Upper lobe of right lung (tissue), 1 donor: ENCODE data around the gene RAB7B. TPM values are rescaled to one million over a fixed set of nuclear protein-coding genes. Genes with fewer than 3 reads are reported as not detected.

ENCODE experiments used
- ATAC-seq: fragments of 200-7000 bp; cut with Tn5 transposase; one replicate; pipeline ENCODE4 v1.9.1; 2020; ENCODE audit warnings: mild to moderate bottlenecking, moderate library complexity
- DNase-seq: peaks from one replicate; pipeline ENCODE4 v3.0.0-alpha.2; 2020
- H3K27ac ChIP-seq: fragments of 200-600 bp; one replicate; pipeline ENCODE4 v1.8.0; 2022
- H3K27me3 ChIP-seq: fragments of 200-600 bp; one replicate; pipeline ENCODE4 v1.8.0; 2022; ENCODE audit warnings: mild to moderate bottlenecking
- H3K36me3 ChIP-seq: fragments of 200-600 bp; one replicate; pipeline ENCODE4 v1.8.0; 2022
- H3K4me1 ChIP-seq: fragments of 200-600 bp; one replicate; pipeline ENCODE4 v1.8.0; 2022
- H3K4me3 ChIP-seq: fragments of 200-600 bp; one replicate; pipeline ENCODE4 v1.8.0; 2022; ENCODE audit warnings: mild to moderate bottlenecking
- H3K9me3 ChIP-seq: fragments of 200-600 bp; one replicate; pipeline ENCODE4 v1.8.0; 2022
- intact Hi-C: fragments of 100-400 bp; cut with DNase I; formaldehyde crosslinking; loops from one replicate; pipeline ENCODE4 v1.11.0; 2022
- total RNA-seq: library from RNA; stranded (reverse); fragmentation: NEBNext Ultra II Directional; extraction: Animal tissue kit (Norgen Biotek cat#: 25700); gene quantifications from one replicate; pipeline ENCODE4 v1.2.1, GENCODE V29; 2021
- TF ChIP-seq, protein P1 (sequence below): fragments of 200-600 bp; IDR thresholded peaks from one replicate; pipeline ENCODE4 v1.8.0; 2022; ENCODE audit warnings: antibody characterized with exemption
- donor health status: DM: no; HTN: yes; CAD: no; lungs with severe emphysema.

The RAB7B gene
- total RNA-seq, 1 donor from 2014 or later: 7.0 TPM

DNA sequence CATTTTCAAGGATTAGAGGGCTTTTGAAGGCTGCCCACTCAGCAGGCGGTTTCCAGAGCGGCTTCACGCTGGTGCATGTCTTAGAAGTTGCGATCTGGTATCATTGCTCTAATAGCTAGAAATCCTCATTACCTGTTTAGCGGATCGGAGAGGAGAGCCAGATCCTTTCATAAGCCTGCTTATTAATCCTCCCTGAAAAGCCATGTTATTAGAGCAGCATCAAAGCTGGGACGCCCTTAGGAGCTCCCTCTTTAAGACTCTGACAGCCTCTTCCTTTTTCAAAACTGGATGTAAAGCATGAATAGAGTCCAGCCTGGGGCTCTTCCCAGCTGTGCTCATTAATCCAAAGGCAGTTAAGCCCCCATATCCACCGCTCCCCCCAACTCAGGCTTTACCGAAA lies 34.4 kb upstream of the RAB7B start:
- TF ChIP-seq, protein P1, sequence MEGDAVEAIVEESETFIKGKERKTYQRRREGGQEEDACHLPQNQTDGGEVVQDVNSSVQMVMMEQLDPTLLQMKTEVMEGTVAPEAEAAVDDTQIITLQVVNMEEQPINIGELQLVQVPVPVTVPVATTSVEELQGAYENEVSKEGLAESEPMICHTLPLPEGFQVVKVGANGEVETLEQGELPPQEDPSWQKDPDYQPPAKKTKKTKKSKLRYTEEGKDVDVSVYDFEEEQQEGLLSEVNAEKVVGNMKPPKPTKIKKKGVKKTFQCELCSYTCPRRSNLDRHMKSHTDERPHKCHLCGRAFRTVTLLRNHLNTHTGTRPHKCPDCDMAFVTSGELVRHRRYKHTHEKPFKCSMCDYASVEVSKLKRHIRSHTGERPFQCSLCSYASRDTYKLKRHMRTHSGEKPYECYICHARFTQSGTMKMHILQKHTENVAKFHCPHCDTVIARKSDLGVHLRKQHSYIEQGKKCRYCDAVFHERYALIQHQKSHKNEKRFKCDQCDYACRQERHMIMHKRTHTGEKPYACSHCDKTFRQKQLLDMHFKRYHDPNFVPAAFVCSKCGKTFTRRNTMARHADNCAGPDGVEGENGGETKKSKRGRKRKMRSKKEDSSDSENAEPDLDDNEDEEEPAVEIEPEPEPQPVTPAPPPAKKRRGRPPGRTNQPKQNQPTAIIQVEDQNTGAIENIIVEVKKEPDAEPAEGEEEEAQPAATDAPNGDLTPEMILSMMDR: no peak
- Histone ChIP-seq H3K4me3 (no peak overlapping the region), H3K9me3 (no peaks in the 10 kb centered on the region), H3K27ac (no peak overlapping the region), H3K36me3 (no peaks in the 10 kb centered on the region), H3K27me3 (no peaks in the 10 kb centered on the region), H3K4me1 (no peaks in the 10 kb centered on the region)
- ATAC-seq (no peak), DNase-seq (no peak)
- intact Hi-C loops: no loop called here

DNA sequence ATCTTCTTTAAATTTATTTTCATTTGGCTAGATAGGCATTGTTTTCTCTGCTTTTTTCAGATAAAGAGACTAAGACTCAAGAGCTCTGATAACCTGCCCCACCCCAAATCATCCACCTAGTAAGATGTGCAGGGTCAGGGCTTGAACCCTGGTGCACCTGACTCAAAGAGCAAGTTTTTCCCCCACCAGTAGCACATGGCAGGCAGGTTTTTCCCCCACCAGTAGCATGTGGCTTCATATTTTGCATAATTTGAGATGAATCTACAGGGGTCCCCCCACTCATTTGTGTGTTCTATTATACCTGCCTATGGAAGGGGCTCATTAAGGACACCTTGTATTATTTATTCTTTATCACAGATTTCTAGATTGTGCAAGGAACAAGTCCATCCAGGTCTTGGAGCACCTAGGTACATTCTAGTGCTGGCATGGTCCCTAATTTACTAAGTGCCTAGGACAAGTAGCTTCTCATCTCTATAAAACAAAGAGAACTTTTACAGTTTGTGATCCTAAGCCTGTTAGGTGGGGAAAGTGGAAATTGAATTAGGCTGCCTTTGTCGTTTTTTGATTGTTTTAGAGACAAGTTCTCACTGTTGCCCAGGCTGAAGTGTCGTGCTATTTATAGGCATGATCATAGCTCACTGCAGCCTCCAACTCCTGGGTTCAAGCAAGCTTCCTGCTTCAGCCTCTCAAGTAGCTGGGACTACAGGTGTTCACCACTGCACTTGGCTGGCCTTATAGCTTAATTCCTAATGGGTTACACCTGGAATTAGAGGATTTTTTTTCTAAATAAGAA lies 33.7 kb upstream of the RAB7B start:
- TF ChIP-seq, protein P1: no peak
- intact Hi-C loops: no loop called here
- no peak overlapping the region for H3K4me3 ChIP-seq
- H3K27ac ChIP-seq: no peak overlapping the region
- H3K4me1 ChIP-seq: no peaks in the 10 kb centered on the region
- ATAC-seq: no peak
- H3K36me3 ChIP-seq: no peaks in the 10 kb centered on the region
- H3K9me3 ChIP-seq: no peaks in the 10 kb centered on the region
- no peaks in the 10 kb centered on the region for H3K27me3 ChIP-seq
- no peak for DNase-seq

DNA sequence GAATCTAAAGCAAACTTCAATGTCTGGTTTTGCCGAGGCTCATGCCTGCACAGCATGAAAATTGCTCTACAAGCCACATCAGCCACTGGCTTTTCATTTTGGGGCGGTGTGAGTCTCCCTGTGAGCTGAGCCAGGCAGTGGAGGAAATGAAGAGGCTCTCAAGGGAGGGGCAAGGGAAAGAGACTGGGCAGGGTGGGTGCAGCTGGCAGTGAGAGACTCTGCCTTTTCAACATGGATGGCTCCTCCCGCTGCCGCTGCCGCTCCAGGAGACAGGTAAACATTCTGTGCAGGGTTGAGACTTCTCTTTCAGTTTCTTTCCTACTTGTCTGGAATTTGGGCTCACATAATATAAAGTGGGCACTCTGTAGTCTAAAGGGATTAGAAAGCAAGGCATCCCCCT lies 31.8 kb upstream of the RAB7B start:
- no peak for DNase-seq
- intact Hi-C loops: no loop called here
- Histone ChIP-seq H3K9me3 (no peaks in the 10 kb centered on the region), H3K27me3 (no peaks in the 10 kb centered on the region), H3K27ac (no peak overlapping the region), H3K4me3 (no peak overlapping the region), H3K4me1 (peaks cover 6% of the 10 kb centered on the region), H3K36me3 (no peaks in the 10 kb centered on the region)
- peak; percentile 41 for ATAC-seq
- TF ChIP-seq, protein P1: no peak

- Histone ChIP-seq H3K9me3 (no peaks in the 10 kb centered on the region), H3K27me3 (no peaks in the 10 kb centered on the region), H3K4me3 (no peak overlapping the region), H3K36me3 (no peaks in the 10 kb centered on the region), H3K27ac (no peak overlapping the region), H3K4me1 (peaks cover 16% of the 10 kb centered on the region)
- ATAC-seq: no peak
- no peak for DNase-seq
- intact Hi-C loops: no loop called here
- TF ChIP-seq, protein P1: no peak
Observed at GRCh38 chr1:206032380-206033140, 29.4 kb upstream of the RAB7B start.

DNA sequence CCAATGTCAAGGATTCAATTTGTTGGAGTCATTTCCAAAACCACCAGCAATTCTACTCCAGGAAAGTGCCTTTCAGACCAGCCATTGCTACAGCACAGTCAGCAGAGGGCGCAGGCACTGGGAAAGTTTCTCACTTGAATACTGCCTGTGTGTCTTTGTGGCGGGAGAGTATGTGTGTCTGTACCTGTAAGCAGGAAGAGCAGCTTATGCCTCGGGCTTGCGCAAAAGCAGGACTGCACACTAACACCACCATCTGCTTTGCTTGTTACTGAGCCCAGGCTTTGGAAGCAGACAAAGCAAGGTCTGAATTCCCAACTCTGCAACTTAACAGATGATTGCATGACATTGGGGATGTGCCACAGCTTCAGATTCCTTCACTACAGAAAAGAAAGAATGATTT lies 27.5 kb upstream of the RAB7B start:
- TF ChIP-seq, protein P1: peak; percentile 73
- DNase-seq (peak; percentile 80), ATAC-seq (peak; percentile 96)
- Histone ChIP-seq H3K27me3 (no peaks in the 10 kb centered on the region), H3K27ac (no peak overlapping the region), H3K4me3 (no peak overlapping the region), H3K36me3 (no peaks in the 10 kb centered on the region), H3K9me3 (no peaks in the 10 kb centered on the region), H3K4me1 (peaks cover 16% of the 10 kb centered on the region)
- intact Hi-C loops: no loop called here
